A673 (cell line): ENCODE measurements around the gene BTBD9. TPM values are rescaled to one million over a fixed set of nuclear protein-coding genes. Genes with fewer than 3 reads are reported as not detected.

Source experiments
- BruUV-seq: library from RNA; stranded (reverse); fragments of 400-500 nt; replicated peaks from 2 replicates; lab custom pipeline; 2021; lab: Mats Ljungman, UMichigan
- CTCF ChIA-PET: fragments of 300-600 bp; sonication (Branson Sonifier 250); formaldehyde crosslinking; loops from one replicate; lab custom pipeline; 2022; ENCODE audit warnings: antibody characterized with exemption; lab: Charles Lee
- POLR2A ChIA-PET: fragments of 300-600 bp; sonication (Branson Sonifier 250); formaldehyde crosslinking; loops from one replicate; lab custom pipeline; 2022; ENCODE audit warnings: antibody characterized with exemption; ENCODE audit not compliant: low non-redundant PET; lab: Charles Lee
- DNase-seq: peaks from one replicate; pipeline ENCODE4 v3.0.0-alpha.2; 2015; ENCODE audit warnings: low spot score
- H3K27ac ChIP-seq: fragments of 200-600 bp; sonication (generic); 2 replicates; pipeline ENCODE4 v1.5.1; 2016; ENCODE audit warnings: mixed run types, low read depth, mild to moderate bottlenecking, mixed read lengths, antibody characterized with exemption, low read length; ENCODE audit not compliant: poor library complexity, severe bottlenecking
- H3K27me3 ChIP-seq: fragments of 200-600 bp; sonication (generic); replicated peaks from 2 replicates; pipeline ENCODE4 v1.6.1; 2017; ENCODE audit warnings: mixed run types, low read depth, mild to moderate bottlenecking, mixed read lengths, antibody characterized with exemption, low read length; ENCODE audit not compliant: insufficient read depth, poor library complexity
- H3K36me3 ChIP-seq: fragments of 200-600 bp; sonication (generic); 2 replicates; pipeline ENCODE4 v1.6.1; 2016; ENCODE audit warnings: mixed run types, mild to moderate bottlenecking, mixed read lengths, antibody characterized with exemption, low read length; ENCODE audit not compliant: insufficient read depth, poor library complexity, severe bottlenecking
- H3K4me1 ChIP-seq: fragments of 200-600 bp; sonication (generic); 2 replicates; pipeline ENCODE4 v1.6.1; 2017; ENCODE audit warnings: mixed run types, mild to moderate bottlenecking, mixed read lengths, antibody characterized with exemption, low read length; ENCODE audit not compliant: insufficient read depth, poor library complexity, severe bottlenecking
- H3K4me3 ChIP-seq: fragments of 200-600 bp; sonication (generic); 2 replicates; pipeline ENCODE4 v1.5.1; 2016; ENCODE audit warnings: low read depth, mixed run types, mild to moderate bottlenecking, mixed read lengths, low read length; ENCODE audit not compliant: poor library complexity, severe bottlenecking
- H3K9me3 ChIP-seq: fragments of 200-600 bp; sonication (generic); 2 replicates; pipeline ENCODE4 v1.6.1; 2016; ENCODE audit warnings: mixed run types, low read depth, mild to moderate bottlenecking, mixed read lengths, antibody characterized with exemption, low read length; ENCODE audit not compliant: poor library complexity, severe bottlenecking
- CTCF ChIP-seq: fragments of 300-800, 200-600 bp; sonication (generic); conservative IDR thresholded peaks from 2 replicates; pipeline ENCODE4 v1.5.1; 2017; ENCODE audit warnings: low read depth, mild to moderate bottlenecking, antibody characterized with exemption, low read length, moderate library complexity, mixed read lengths
- EZH2 ChIP-seq: fragments of 200-600 bp; sonication (generic); IDR thresholded peaks from 2 replicates; pipeline ENCODE4 v1.6.1; 2017; ENCODE audit warnings: borderline replicate concordance, low read depth, mild to moderate bottlenecking, mixed read lengths, antibody characterized with exemption, low read length; ENCODE audit not compliant: poor library complexity, severe bottlenecking
- intact Hi-C: fragments of 100-400 bp; cut with micrococcal nuclease; formaldehyde crosslinking; loops from one replicate; pipeline ENCODE4 v1.10.0; 2022; ENCODE audit not compliant: unreplicated experiment
- total RNA-seq: library from RNA; stranded (reverse); gene quantifications from 2 replicates; pipeline ENCODE4 v1.2.3, GENCODE V29; 2021

BTBD9 gene
- total RNA-seq, 1 experiment from 2014 or later = 8.0 TPM

- Histone ChIP-seq H3K27me3 (no peaks in the 10 kb centered on the region), H3K36me3 (no peaks in the 10 kb centered on the region), H3K4me1 (no peaks in the 10 kb centered on the region), H3K9me3 (no peaks in the 10 kb centered on the region), H3K4me3 (no peak overlapping the region), H3K27ac (no peak overlapping the region)
- POLR2A ChIA-PET = no interaction called here
- BruUV-seq = no TSS peak
- intact Hi-C loops = no loop called here
- no peak for DNase-seq
- CTCF ChIA-PET = no interaction called here
- TF ChIP-seq EZH2 = no peak
- no peak for TF ChIP-seq CTCF
These were observed 403.1 kb downstream of the BTBD9 start for GRCh38 chr6:38236631-38237030.

- intact Hi-C loops = no loop called here
- Histone ChIP-seq H3K4me3 (no peak overlapping the region), H3K4me1 (no peaks in the 10 kb centered on the region), H3K27ac (no peak overlapping the region), H3K9me3 (no peaks in the 10 kb centered on the region), H3K36me3 (no peaks in the 10 kb centered on the region), H3K27me3 (no peaks in the 10 kb centered on the region)
- no peak for DNase-seq
- ChIA-PET CTCF (no interaction called here), POLR2A (no interaction called here)
- TF ChIP-seq CTCF (no peak), EZH2 (no peak)
- BruUV-seq = no TSS peak
These were observed 404.6 kb downstream of the BTBD9 start for GRCh38 chr6:38234934-38235682.

- POLR2A ChIA-PET = no interaction called here
- CTCF ChIA-PET = no interaction called here
- DNase-seq = no peak
- intact Hi-C loops = no loop called here
- no peak for TF ChIP-seq CTCF
- no peak for TF ChIP-seq EZH2
- no peaks in the 10 kb centered on the region for H3K9me3 ChIP-seq
- BruUV-seq = no TSS peak
- H3K27me3 ChIP-seq = no peaks in the 10 kb centered on the region
- H3K27ac ChIP-seq = no peak overlapping the region
- no peaks in the 10 kb centered on the region for H3K36me3 ChIP-seq
- H3K4me1 ChIP-seq = no peaks in the 10 kb centered on the region
- H3K4me3 ChIP-seq = no peak overlapping the region
These were observed 405.6 kb downstream of the BTBD9 start for GRCh38 chr6:38234141-38234540.
